GM12878 (cell line): ENCODE data around the gene CCDC68. TPM values are rescaled to one million over a fixed set of nuclear protein-coding genes. Genes with fewer than 3 reads are reported as not detected.

ENCODE experiments used
- ATAC-seq: fragments of 200-7000 bp; cut with Tn5 transposase; 3 replicates; pipeline ENCODE4 v1.9.1; 2020; ENCODE audit warnings: mild to moderate bottlenecking, moderate library complexity
- BruUV-seq: library from RNA; stranded (reverse); fragments of 400-500 nt; replicated peaks from 2 replicates; lab custom pipeline; 2021; lab: Mats Ljungman, UMichigan
- CTCF ChIA-PET: fragments of 300-600 bp; sonication (Branson Sonifier 250); formaldehyde crosslinking; extraction: SDS; loops from one replicate; lab custom pipeline; 2021; ENCODE audit warnings: inconsistent platforms; lab: Yijun Ruan, JAX
- POLR2A ChIA-PET: fragments of 350-600 bp; formaldehyde crosslinking; extraction: SDS; loops from one replicate; lab custom pipeline; 2021; ENCODE audit warnings: inconsistent platforms; lab: Charles Lee
- RAD21 ChIA-PET: fragments of 300-600 bp; sonication (Branson Sonifier 250); formaldehyde crosslinking; loops from one replicate; lab custom pipeline; 2023; ENCODE audit warnings: antibody characterized with exemption; ENCODE audit not compliant: unreplicated experiment; lab: Charles Lee
- SMC1A ChIA-PET: fragments of 300-600 bp; sonication (Branson Sonifier 250); formaldehyde crosslinking; loops from one replicate; lab custom pipeline; 2023; ENCODE audit not compliant: unreplicated experiment, uncharacterized antibody; lab: Charles Lee
- DNase-seq: peaks from one replicate; pipeline ENCODE4 v3.0.0-alpha.2; 2011; ENCODE audit warnings: low read depth, low spot score
- FAIRE-seq: peaks from 3 replicates; lab custom pipeline; 2011; peaks lifted over from hg19 to GRCh38; lab: Jason Lieb, UNC
- H2AFZ ChIP-seq: 2 replicates; pipeline ENCODE4 v1.6.0; 2011; ENCODE audit warnings: low read depth, low read length, control low read depth; ENCODE audit not compliant: control insufficient read depth
- H3K27ac ChIP-seq: 2 replicates; pipeline ENCODE4 v1.5.1; 2011; ENCODE audit warnings: control low read depth; ENCODE audit not compliant: control insufficient read depth, insufficient read depth
- H3K27me3 ChIP-seq, 2 experiments: replicated peaks in 1 of 2; 2 replicates each; pipeline versions ENCODE4 v1.6.0 to v1.6.1; 2011; ENCODE audit warnings: low read length in 1 of 2; ENCODE audit not compliant: control insufficient read depth in 2 of 2, insufficient read depth in 2 of 2
- H3K36me3 ChIP-seq, 2 experiments: 2 replicates each; pipeline ENCODE4 v1.5.1; 2011; ENCODE audit warnings: low read length in 1 of 2; ENCODE audit not compliant: control insufficient read depth in 2 of 2, insufficient read depth in 2 of 2
- H3K4me1 ChIP-seq: 2 replicates; pipeline ENCODE4 v1.6.1; 2011; ENCODE audit warnings: mild to moderate bottlenecking, low read length, moderate library complexity, mixed read lengths; ENCODE audit not compliant: control insufficient read depth, insufficient read depth
- H3K4me2 ChIP-seq: 2 replicates; pipeline ENCODE4 v1.6.0; 2011; ENCODE audit warnings: control low read depth; ENCODE audit not compliant: control insufficient read depth, insufficient read depth
- H3K4me3 ChIP-seq: fragments of 200-600 bp; sonication (generic); 2 replicates; pipeline ENCODE4 v1.5.1; 2016
- H3K79me2 ChIP-seq: 2 replicates; pipeline ENCODE4 v1.6.0; 2011; ENCODE audit warnings: low read length; ENCODE audit not compliant: control insufficient read depth, insufficient read depth
- H3K9ac ChIP-seq: 2 replicates; pipeline ENCODE4 v1.8.0; 2011; ENCODE audit warnings: low read length, control low read depth, mixed read lengths; ENCODE audit not compliant: control insufficient read depth, insufficient read depth
- H3K9me3 ChIP-seq: replicated peaks from 3 replicates; pipeline ENCODE4 v1.5.1; 2011; ENCODE audit warnings: mild to moderate bottlenecking, low read length; ENCODE audit not compliant: control insufficient read depth, insufficient read depth
- H4K20me1 ChIP-seq: 2 replicates; pipeline ENCODE4 v1.6.0; 2011; ENCODE audit not compliant: control insufficient read depth, insufficient read depth
- ETV6 ChIP-seq, 2 experiments: fragments of 450-650 bp in 1 of 2; IDR thresholded peaks in 1 of 2; conservative IDR thresholded peaks in 1 of 2; 2 replicates each; pipeline ENCODE4 v1.6.1; 2014; ENCODE audit warnings: antibody characterized with exemption in 1 of 2, borderline replicate concordance in 1 of 2, low read depth in 1 of 2, mild to moderate bottlenecking in 1 of 2, moderate library complexity in 1 of 2
- EZH2 ChIP-seq: IDR thresholded peaks from 2 replicates; pipeline ENCODE4 v1.6.1; 2012; ENCODE audit warnings: low read depth, mild to moderate bottlenecking, control low read depth, inconsistent platforms, low read length, borderline replicate concordance; ENCODE audit not compliant: control insufficient read depth
- SRF ChIP-seq, 2 experiments: IDR thresholded peaks; 2 replicates each; pipeline ENCODE4 v1.6.1; 2011; ENCODE audit warnings: low read depth in 2 of 2, low read length in 2 of 2, mild to moderate bottlenecking in 1 of 2, moderate library complexity in 1 of 2
- WGBS: methylation state at CpG from one replicate; pipeline ENCODE4 v1.1.6; 2016; ENCODE audit warnings: low lambda C conversion rate; ENCODE audit not compliant: insufficient replicate concordance, insufficient coverage; ENCODE audit errors: missing lambda C conversion rate; 5-methylcytosine and 5-hydroxymethylcytosine counted together
- in situ Hi-C: fragments of 300-500 bp; cut with MboI; formaldehyde crosslinking; loops from 9 replicates; pipeline ENCODE4 v1.14.3; 2018; ENCODE audit warnings: mixed read lengths
- intact Hi-C: fragments of 100-400 bp; cut with micrococcal nuclease; formaldehyde crosslinking; loops from one replicate; pipeline ENCODE4 v1.14.2; 2022; ENCODE audit not compliant: unreplicated experiment
- polyA plus RNA-seq, 11 experiments: library from polyadenylated mRNA; depleted of rRNA in 4 of 11; unstranded in 6 of 11; stranded (reverse) in 5 of 11; fragments of >200 nt; fragmentation: Nextera tagmentation in 4 of 11; fragmentation: Illumina TruSeq in 1 of 11; extraction: Ambion mirVana in 4 of 11; extraction: Trizol in 1 of 11; gene quantifications; 1 replicate in 1 of 11; 2 replicates in 10 of 11; pipeline versions ENCODE4 v1.2.1 to v1.2.3, GENCODE V29; 2011 to 2016; ENCODE audit warnings: inconsistent platforms in 2 of 11, missing spikeins in 2 of 11, low read depth in 1 of 11
- total RNA-seq, 4 experiments: library from RNA; depleted of rRNA in 3 of 4; stranded (reverse); fragments of >200 nt in 3 of 4; fragmentation: Illumina TruSeq in 1 of 4; extraction: Trizol in 1 of 4; gene quantifications; 2 replicates each; pipeline versions ENCODE4 v1.2.1 to v1.2.3, GENCODE V29; 2013 to 2021
- TF ChIP-seq, protein P1 (sequence below): fragments of 450-650 bp; IDR thresholded peaks from 2 replicates; pipeline ENCODE4 v1.6.1; 2018; ENCODE audit warnings: mild to moderate bottlenecking, low read depth, moderate library complexity; ENCODE audit not compliant: partially characterized antibody
- TF ChIP-seq, protein P2 (sequence below): fragments of 450-650 bp; IDR thresholded peaks from 2 replicates; pipeline ENCODE4 v1.6.1; 2017; ENCODE audit warnings: mild to moderate bottlenecking, moderate library complexity
- TF ChIP-seq, protein P3 (sequence below): fragments of 150-350 bp; IDR thresholded peaks from 2 replicates; pipeline ENCODE4 v1.6.1; 2016; ENCODE audit warnings: low read depth, low read length
- TF ChIP-seq, protein P4 (sequence below): fragments of 450-650 bp; IDR thresholded peaks from 2 replicates; pipeline ENCODE4 v1.6.1; 2014; ENCODE audit warnings: mild to moderate bottlenecking

CCDC68 gene
- total and polyA plus RNA-seq, 10 of the 15 experiments (the other 5 are each of a cell fraction or from before 2014, with no cell fraction given), result 0.04 TPM; not detected in 9

DNA sequence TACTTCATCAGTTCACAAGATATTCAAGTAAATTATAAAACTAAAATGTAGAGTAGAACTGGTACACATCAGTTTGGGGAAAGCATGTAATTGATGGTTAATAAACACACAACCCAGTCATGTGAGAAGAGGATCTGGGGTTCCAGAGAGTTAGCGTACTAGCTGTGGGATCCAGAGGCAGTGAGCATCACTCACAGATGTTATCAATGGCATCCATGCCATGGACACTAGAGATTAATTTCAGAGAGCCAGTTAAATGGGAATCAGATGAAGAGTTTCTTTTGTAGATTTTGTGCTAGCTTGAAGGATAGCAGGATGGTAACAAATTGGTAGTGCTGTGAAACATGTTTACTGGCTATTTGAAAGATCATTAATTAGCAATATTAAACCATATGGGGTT lies 21.8 kb upstream of the CCDC68 start (continued):
- TF ChIP-seq ETV6 (conservative IDR thresholded peaks at IDR 0.05 in 1 of 2, IDR thresholded peaks at IDR 0.05 in 1 of 2; ENCODE audit: borderline replicate concordance in 1 of 2, low read depth in 1 of 2), result no peak
- TF ChIP-seq, protein P1, sequence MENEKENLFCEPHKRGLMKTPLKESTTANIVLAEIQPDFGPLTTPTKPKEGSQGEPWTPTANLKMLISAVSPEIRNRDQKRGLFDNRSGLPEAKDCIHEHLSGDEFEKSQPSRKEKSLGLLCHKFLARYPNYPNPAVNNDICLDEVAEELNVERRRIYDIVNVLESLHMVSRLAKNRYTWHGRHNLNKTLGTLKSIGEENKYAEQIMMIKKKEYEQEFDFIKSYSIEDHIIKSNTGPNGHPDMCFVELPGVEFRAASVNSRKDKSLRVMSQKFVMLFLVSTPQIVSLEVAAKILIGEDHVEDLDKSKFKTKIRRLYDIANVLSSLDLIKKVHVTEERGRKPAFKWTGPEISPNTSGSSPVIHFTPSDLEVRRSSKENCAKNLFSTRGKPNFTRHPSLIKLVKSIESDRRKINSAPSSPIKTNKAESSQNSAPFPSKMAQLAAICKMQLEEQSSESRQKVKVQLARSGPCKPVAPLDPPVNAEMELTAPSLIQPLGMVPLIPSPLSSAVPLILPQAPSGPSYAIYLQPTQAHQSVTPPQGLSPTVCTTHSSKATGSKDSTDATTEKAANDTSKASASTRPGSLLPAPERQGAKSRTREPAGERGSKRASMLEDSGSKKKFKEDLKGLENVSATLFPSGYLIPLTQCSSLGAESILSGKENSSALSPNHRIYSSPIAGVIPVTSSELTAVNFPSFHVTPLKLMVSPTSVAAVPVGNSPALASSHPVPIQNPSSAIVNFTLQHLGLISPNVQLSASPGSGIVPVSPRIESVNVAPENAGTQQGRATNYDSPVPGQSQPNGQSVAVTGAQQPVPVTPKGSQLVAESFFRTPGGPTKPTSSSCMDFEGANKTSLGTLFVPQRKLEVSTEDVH, result no peak
- TF ChIP-seq, all 136 proteins: peak for 0

DNA sequence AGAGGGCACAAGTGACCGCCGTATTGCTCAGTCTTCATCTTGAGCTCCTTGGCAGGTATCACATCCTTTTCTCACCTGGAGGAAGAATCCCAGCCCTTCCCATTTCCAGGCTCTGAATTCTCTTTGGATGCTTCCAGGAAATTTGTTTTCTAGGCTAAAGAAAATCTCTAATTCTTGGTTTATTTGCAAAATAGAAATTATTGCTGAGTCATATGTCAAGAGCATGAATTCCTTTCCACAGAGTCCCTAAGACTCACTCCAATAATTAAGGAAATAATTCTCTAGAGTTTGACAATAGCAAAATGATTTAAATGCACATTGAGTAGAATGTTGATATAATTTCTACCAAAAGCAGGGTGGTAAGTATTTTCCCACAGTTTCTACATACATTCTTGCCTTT lies 16.3 kb upstream of the CCDC68 start:
- H3K27ac ChIP-seq, result no peak overlapping the region
- no peak for ATAC-seq
- no peak overlapping the region for H3K9ac ChIP-seq
- no peak overlapping the region for H2AFZ ChIP-seq
- no peaks in the 10 kb centered on the region for H3K9me3 ChIP-seq
- no peak overlapping the region for H3K4me3 ChIP-seq
- H3K79me2 ChIP-seq, result no peaks in the 10 kb centered on the region
- WGBS, result 75% methylated on average over 2 of the region's 2 CpGs
- in situ Hi-C loops, result loop anchor here (25.0 kb wide), 1 partner anchor 413 kb away; no protein-coding TSS in a partner anchor
- no peaks in the 10 kb centered on the region for H3K36me3 ChIP-seq
- FAIRE-seq, result no peak
- CTCF ChIA-PET, result interaction anchor here (2.0 kb wide), 1 partner anchor 8 kb away, joined by 7 read pairs; no protein-coding TSS in a partner anchor
- DNase-seq, result no peak
- BruUV-seq, result no TSS peak
- no peak overlapping the region for H3K4me2 ChIP-seq
- intact Hi-C loops, result no loop called here
- no peaks in the 10 kb centered on the region for H4K20me1 ChIP-seq
- RAD21 ChIA-PET, result no interaction called here
- H3K4me1 ChIP-seq, result no peaks in the 10 kb centered on the region
- no peaks in the 10 kb centered on the region for H3K27me3 ChIP-seq
- POLR2A ChIA-PET, result no interaction called here
- SMC1A ChIA-PET, result interaction anchor here (0.7 to 1.3 kb wide), 5 partner anchors 8 to 128 kb away, joined by 3 read pairs; no protein-coding TSS in a partner anchor
- TF ChIP-seq, protein P2, sequence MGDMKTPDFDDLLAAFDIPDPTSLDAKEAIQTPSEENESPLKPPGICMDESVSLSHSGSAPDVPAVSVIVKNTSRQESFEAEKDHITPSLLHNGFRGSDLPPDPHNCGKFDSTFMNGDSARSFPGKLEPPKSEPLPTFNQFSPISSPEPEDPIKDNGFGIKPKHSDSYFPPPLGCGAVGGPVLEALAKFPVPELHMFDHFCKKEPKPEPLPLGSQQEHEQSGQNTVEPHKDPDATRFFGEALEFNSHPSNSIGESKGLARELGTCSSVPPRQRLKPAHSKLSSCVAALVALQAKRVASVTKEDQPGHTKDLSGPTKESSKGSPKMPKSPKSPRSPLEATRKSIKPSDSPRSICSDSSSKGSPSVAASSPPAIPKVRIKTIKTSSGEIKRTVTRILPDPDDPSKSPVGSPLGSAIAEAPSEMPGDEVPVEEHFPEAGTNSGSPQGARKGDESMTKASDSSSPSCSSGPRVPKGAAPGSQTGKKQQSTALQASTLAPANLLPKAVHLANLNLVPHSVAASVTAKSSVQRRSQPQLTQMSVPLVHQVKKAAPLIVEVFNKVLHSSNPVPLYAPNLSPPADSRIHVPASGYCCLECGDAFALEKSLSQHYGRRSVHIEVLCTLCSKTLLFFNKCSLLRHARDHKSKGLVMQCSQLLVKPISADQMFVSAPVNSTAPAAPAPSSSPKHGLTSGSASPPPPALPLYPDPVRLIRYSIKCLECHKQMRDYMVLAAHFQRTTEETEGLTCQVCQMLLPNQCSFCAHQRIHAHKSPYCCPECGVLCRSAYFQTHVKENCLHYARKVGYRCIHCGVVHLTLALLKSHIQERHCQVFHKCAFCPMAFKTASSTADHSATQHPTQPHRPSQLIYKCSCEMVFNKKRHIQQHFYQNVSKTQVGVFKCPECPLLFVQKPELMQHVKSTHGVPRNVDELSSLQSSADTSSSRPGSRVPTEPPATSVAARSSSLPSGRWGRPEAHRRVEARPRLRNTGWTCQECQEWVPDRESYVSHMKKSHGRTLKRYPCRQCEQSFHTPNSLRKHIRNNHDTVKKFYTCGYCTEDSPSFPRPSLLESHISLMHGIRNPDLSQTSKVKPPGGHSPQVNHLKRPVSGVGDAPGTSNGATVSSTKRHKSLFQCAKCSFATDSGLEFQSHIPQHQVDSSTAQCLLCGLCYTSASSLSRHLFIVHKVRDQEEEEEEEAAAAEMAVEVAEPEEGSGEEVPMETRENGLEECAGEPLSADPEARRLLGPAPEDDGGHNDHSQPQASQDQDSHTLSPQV, result no peak
- TF ChIP-seq, protein P3, sequence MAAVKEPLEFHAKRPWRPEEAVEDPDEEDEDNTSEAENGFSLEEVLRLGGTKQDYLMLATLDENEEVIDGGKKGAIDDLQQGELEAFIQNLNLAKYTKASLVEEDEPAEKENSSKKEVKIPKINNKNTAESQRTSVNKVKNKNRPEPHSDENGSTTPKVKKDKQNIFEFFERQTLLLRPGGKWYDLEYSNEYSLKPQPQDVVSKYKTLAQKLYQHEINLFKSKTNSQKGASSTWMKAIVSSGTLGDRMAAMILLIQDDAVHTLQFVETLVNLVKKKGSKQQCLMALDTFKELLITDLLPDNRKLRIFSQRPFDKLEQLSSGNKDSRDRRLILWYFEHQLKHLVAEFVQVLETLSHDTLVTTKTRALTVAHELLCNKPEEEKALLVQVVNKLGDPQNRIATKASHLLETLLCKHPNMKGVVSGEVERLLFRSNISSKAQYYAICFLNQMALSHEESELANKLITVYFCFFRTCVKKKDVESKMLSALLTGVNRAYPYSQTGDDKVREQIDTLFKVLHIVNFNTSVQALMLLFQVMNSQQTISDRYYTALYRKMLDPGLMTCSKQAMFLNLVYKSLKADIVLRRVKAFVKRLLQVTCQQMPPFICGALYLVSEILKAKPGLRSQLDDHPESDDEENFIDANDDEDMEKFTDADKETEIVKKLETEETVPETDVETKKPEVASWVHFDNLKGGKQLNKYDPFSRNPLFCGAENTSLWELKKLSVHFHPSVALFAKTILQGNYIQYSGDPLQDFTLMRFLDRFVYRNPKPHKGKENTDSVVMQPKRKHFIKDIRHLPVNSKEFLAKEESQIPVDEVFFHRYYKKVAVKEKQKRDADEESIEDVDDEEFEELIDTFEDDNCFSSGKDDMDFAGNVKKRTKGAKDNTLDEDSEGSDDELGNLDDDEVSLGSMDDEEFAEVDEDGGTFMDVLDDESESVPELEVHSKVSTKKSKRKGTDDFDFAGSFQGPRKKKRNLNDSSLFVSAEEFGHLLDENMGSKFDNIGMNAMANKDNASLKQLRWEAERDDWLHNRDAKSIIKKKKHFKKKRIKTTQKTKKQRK, result no peak
- TF ChIP-seq EZH2 (no peak), SRF (IDR thresholded peaks at IDR 0.05; ENCODE audit: low read depth in 2 of 2, low read length in 2 of 2) (no peak)
- TF ChIP-seq, protein P4, sequence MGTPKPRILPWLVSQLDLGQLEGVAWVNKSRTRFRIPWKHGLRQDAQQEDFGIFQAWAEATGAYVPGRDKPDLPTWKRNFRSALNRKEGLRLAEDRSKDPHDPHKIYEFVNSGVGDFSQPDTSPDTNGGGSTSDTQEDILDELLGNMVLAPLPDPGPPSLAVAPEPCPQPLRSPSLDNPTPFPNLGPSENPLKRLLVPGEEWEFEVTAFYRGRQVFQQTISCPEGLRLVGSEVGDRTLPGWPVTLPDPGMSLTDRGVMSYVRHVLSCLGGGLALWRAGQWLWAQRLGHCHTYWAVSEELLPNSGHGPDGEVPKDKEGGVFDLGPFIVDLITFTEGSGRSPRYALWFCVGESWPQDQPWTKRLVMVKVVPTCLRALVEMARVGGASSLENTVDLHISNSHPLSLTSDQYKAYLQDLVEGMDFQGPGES, result no peak
